Raji (cell line): ENCODE measurements around the gene SIX5.

Experiments
- POLR2A ChIP-seq: IDR thresholded peaks from 2 replicates; pipeline ENCODE4 v1.6.1; 2011; ENCODE audit warnings: low read depth, low read length, control low read depth; ENCODE audit not compliant: insufficient read depth

Gene SIX5

DNA sequence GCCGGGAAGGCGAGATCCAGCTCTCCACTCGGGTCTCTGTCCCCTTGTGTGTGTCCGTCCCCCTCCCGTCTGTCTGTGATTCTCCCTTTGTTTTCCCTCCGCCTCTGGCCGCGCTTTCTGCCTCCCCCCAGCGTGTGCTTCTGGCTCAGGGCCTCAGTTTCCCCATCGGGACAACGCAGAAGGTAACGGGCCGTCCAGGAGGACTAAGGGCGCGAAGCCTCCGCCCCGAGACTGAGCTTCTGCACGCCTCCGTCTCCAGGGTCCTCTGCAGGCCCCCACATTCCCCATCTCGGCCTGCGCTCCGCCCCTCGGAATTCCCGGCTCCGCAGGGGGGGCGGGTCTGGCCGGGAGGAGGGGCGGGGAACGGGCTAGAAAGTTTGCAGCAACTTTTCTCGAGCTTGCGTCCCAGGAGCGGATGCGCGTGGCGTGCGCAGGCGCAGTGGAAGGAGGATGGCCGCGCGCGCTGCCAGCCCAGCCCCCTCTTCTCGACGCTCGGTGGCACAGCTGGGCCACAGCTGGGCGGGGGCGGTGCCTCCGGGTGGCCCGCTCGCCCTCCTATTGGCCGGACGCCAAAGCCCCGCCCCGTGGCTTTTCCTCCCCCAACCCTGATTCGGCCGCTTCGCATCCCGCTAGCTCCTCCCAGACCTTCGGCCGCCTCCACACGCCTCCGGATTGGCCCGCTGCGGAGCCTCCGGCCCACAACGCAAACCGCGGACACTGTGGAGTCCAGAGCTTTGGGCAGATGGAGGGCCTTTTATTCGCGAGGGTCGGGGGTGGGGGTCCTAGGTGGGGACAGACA lies at the start of gene SIX5:
TSS of gene SIX5 (minus strand) at position 269 of the 799 bp plus-strand sequence. CDS start 408 bp downstream, outside the sequence.
- peak; percentile 56 for TF ChIP-seq POLR2A

DNA sequence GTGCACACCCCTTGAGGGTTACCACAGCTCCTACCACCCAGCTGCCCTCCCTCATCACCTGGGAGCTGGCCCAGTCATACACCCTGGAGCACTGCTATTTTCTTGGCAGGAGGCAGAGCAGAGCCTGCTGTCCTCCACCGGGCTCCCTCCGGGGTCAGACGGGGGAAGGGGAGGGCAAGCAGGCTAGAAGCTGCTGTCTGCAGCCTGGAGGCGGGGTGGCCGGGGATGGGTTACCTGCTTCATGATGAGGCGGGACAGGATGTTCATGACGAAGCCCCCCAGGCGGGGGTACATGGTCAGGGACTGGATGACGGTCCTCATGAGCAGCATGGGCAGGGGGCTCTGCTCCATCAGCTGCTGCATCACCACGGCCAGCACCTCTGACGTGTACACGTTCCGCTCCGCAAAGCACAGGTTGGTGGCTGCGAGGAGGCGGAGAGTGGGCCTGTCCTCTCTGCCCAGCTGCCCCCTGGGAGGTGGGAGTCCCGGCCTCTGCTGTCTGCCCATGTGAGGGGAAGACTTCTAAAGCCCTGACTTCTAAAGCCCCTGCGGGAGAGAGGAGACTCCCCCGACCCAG lies 48.8 kb upstream of the SIX5 start:
- TF ChIP-seq POLR2A = no peak

DNA sequence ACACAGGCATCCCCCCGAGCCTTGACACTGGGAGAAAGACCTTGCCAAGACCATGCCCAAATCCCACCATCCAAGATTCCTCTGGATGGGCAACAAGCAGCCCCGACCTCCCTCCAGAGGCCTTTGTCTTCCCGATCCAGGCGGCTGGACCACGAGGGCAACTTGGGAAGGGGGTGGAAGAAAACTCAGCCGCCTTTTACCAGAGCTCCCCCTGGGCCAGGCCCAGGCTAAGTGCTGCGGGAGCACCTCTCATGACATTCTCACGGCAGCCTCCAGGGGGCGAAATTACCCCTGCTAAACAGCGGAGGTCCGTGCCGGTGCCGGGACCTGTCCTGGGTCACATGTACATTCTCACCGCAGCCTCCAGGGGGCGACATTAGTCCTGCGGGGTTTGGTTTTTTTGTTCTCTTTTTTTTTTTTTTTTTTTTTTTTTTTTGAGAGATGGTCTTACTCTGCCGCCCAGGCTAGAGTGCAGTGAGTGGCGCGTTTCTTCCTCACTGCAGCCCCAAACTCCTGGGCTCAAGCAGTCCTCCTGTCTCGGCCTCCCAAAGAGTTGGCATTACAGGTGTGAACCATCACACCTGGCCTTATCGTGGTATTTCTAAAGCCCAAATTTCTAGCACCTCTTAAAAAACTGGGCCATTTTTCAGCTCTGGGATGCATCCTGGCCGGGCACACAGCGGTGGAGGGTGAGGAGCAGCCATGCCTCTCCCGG lies 48.1 kb upstream of the SIX5 start:
- no peak for TF ChIP-seq POLR2A

DNA sequence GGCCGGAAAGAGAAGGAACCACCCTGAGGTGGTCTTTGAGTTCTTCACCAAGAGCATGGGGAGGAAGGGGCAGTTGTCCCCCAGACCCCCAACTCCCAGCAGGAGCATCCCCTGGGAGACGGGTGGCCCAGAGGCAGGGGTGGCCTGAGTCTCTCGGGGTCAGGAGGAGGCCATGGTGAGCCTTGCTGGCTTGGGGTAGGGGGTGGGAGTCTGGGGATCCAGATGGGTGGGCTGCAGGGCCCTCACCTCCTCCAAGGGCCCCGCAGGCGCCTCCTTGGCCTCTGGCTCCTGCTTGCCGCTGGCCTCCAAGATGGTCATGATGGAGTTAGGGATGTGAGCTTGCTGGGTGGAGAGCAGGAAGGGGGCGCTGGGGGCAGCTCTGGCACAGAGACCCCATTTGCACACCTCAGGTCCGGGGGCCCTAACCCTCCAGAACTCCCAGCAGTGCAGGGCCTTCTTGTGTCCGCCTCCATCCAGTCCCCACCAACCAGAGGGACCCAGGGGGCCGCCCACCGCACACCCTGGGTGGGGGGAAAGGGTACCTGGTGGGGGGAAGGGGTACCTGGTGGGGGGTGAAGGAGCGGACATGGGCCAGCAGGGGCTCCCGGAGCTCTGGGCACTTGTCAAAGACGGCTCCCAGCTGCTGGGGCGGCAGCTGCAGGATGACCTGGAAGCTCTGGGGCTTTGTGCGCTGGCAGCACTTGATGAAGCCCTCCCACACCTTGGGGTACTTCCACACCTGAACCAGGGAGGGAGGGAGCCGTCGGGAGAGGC lies 47.4 kb upstream of the SIX5 start:
- no peak for TF ChIP-seq POLR2A

DNA sequence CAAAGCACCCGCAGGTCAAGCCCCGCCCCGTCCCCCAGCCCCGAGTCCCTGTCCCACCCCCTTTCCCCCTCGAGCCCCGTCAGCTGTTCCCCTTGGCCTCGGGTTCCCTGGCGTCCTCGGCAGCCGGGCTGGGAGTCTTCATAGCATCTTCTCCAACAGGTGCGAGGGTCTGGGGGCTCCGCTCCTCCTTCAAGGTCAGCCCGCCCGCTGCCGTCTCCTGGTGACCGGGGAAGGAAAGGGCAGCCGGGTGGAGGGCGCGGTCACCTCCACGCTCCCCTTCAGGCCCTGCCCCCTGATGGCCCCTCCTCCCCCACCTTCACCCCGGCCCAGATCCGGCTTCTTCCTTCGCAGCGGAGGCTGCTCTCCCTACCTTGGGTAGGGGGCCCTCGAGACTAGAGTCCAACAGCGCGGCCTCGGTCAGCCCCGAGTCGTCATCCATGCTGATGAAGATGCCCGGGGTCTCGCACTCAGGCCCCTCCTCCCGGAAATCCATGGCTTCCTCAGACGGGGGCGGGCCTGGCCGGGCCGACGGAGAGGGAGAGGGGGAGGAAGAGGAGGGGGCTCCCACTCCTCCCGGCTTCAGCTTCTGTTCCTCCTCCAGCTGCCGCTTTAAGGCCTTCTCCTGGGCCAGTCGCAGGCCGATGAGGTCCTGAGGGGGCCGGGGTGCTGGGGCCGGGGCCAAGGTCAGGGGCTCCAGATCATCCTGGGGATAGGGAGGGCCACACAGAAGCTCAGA lies 46.6 kb upstream of the SIX5 start:
- TF ChIP-seq POLR2A = no peak

DNA sequence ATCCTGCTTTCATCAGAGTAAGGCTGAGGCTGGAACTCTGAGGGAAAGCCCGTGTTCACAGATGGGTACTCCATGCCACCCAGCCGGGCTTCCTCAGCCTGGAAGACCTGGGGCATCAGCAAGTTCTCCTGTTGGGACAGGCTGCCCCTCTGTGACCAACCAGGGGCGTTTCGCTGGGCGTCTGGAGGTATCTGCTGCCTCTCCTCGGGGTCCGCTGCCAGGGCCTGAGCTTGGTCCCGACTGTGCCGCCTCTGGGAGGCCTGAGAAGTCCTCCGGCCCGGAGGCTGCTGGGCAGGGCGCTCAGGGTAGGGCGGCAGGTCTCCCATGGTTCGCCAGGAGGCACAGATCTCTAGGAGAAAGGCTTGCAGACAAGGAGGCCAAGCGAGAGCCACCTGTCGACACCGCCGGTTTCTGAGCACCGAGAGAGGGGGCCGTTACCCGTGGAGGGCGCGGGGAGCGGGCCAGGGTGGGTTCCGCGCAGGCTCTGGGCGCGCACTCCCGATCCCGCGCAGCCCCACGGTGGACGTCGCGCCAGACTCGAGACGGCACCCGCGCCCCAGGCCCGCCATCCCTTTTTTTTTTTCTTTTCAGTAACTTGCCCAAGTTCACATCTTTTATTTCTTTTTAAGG lies 45.9 kb upstream of the SIX5 start, which contains the start of gene RSPH6A:
TSS of gene RSPH6A (minus strand) at position 458 of the 630 bp plus-strand sequence. CDS start at position 326, 132 bp downstream.
- TF ChIP-seq POLR2A = no peak

DNA sequence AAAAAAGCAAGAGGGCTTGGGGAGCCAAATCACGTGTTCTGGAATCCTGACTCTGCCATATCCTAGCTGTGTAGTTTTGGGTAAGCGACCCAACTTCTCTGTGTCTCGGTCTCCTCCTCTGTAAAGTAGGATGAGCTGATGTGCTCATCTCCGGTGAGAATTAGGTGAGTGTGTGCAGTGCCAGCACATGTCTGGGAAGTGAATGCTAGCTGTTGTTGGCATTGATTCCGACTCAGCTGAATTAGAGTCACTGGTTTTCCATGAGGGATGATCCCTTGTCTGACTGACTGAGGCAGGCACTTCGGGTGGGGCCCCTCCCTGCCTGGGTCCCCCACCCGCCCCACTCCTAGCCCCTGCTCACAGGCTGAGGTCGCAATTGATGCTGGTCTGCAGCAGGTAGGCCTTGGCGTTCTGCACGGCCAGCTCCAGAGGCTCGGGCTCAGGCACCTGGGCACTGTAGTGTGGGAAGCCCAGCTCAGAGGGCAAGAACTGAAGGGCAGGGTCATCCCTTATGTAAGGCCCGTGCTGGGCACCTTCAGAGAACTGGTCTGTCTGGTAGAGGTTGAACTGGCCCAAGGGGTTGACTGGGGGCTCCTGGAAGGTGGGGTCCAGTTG lies 45.2 kb upstream of the SIX5 start:
- no peak for TF ChIP-seq POLR2A

DNA sequence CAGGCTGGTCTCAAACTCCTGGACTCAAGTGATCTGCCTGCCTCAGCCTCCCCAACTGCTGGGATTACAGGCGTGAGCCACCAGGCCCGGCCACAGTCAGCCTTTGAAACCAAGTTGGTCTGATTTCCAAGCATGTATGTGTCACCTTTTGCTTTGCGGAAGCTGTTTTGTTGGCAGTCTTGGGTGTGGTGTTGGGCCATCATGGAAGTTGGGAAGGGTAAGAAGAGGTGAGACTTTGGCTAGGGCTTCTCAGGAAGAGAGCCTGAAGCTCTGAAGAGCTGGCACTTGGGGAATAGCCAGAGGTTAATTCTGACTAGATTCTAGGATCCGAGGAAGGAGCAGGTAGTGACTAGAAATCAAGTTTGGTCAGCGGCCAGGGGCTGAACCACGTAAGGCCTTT lies 43.2 kb upstream of the SIX5 start:
- no peak for TF ChIP-seq POLR2A

DNA sequence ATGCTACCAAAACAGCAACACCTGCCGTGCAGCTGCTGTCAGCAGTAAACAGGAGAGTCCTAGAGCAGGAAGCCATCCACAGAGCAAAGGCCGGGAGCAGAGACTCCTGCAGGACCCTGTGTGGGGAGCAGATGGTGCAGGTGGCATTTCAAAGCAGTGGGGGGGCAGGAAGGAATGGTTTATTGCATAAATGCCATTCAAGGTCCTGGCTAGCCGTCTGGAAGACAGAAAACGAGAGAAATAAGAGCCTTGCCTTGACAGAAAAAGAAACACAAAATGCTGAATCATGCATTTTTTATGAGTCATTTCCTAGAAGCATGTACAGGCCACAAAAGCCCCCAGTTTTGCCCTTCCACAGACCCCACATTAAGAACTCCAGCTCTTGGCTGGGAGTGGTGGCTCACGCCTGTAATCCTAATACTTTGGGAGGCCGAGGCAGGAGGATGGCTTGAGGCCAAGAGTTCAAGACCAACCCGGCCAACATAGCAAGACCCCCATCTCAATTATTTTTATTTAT lies 40.6 kb upstream of the SIX5 start:
- TF ChIP-seq POLR2A = no peak

DNA sequence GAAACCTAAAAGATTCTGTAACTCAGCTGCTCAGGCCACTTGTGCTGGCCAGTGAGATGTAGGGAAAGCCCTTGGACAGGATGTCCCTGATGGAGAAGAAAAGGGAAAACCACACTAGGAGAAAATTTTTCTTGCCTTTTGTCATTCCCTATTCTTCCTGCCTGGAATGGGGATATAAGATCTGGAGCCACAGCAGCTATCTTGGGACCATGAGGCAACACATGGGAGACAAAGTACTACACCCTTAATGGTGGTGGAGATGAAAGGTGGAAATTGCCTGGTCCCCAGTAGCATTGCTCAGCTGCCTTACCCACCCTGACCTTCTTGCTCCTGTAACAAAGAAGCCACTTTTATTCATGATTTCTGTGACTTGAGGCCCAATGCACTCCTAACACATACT lies 36.7 kb upstream of the SIX5 start:
- no peak for TF ChIP-seq POLR2A

DNA sequence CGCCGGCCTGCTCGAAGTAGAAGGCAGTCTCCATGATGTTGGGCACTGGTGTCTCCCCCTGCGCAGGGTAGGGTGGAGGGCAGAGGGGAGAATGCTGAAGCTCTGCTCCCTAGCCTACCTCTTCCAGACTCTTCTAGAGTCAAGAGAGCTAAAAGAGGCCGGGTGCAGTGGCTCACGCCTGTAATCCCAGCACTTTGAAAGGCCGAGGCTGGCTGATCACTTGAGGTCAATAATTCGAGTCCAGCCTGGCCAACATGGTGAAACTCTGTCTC lies 35.8 kb upstream of the SIX5 start:
- TF ChIP-seq POLR2A = no peak

DNA sequence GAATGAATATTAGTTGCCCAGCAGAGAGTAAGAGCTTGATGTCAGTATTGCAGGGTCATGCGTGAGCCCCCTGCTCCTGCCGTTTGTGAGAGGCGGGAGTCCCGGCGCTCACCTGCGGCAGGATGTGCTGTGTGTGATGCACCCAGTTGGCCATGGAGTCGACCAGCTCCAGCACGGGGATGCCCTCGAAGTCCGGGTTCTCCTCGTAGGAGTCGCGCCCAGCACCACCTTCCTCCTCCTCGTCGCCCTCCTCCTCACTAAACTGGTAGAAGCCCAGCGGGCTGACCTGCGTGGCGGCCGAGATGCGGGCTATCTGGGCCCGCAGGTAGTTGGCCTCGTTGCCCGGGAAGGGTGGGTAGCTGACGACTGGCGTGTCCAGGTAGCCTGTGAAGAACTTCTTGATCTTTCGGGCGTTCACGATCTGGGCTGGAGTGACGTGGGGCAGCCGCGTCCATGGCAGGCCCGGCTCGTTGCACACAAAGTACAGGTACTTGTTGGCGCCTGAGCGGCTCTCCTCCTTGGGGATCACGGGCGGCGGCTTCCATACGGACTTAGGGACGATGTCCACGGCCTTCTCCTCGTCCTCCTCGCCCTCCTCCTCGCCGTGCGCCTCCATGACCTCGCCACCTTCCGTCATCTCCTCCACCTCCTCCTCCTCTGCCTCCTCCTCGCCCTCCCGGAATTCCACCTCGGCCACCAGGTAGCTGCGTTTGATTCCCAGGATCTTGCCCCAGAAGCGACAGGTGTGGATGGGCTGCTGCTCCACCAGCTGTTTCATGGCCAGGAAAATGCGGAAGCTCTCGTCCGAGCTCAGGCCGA lies 35.3 kb upstream of the SIX5 start:
- no peak for TF ChIP-seq POLR2A
